Heart right ventricle (tissue), 16 donors: ENCODE data around the gene PDS5B. TPM values are rescaled to one million over a fixed set of nuclear protein-coding genes. Genes with fewer than 3 reads are reported as not detected.
A peak's percentile ranks its signal among the peaks of the same experiment; 100 is the strongest.

Source experiments
- ATAC-seq, 8 donors: fragments of 200-7000 bp; cut with Tn5 transposase; one replicate each; pipeline ENCODE4 v1.9.1; 2020; ENCODE audit warnings: mild to moderate bottlenecking in 8 of 8, moderate library complexity in 8 of 8, moderate number of reproducible peaks in 1 of 8
- DNase-seq, 2 donors: peaks; one replicate each; pipeline ENCODE4 v3.0.0-alpha.2; 2020
- H3K27ac ChIP-seq, 10 donors: fragments of 200-600 bp; sonication (generic) in 2 of 10; one replicate each; pipeline versions ENCODE4 v1.5.0 to v1.8.0; 2020 to 2022; ENCODE audit warnings: mild to moderate bottlenecking in 3 of 10
- H3K27me3 ChIP-seq, 7 donors: fragments of 200-600 bp; one replicate each; pipeline ENCODE4 v1.8.0; 2021 to 2022; ENCODE audit warnings: mild to moderate bottlenecking in 2 of 7
- H3K36me3 ChIP-seq, 9 donors: fragments of 200-600 bp; sonication (generic) in 1 of 9; one replicate each; pipeline versions ENCODE4 v1.5.0 to v1.8.0; 2020 to 2022; ENCODE audit warnings: mild to moderate bottlenecking in 2 of 9
- H3K4me1 ChIP-seq, 9 donors: fragments of 200-600 bp; sonication (generic) in 1 of 9; one replicate each; pipeline versions ENCODE4 v1.5.0 to v1.8.0; 2020 to 2022; ENCODE audit warnings: mild to moderate bottlenecking in 4 of 9
- H3K4me3 ChIP-seq, 10 donors: fragments of 200-600 bp; sonication (generic) in 2 of 10; one replicate each; pipeline versions ENCODE4 v1.5.0 to v1.8.0; 2020 to 2022; ENCODE audit warnings: mild to moderate bottlenecking in 7 of 10, moderate library complexity in 2 of 10
- H3K9me3 ChIP-seq, 11 donors: fragments of 200-600 bp in 10 of 11; sonication (generic) in 2 of 11; one replicate each; pipeline versions ENCODE4 v1.5.0 to v1.8.0; 2013 to 2022; ENCODE audit warnings: mild to moderate bottlenecking in 2 of 11, control low read depth in 1 of 11, moderate library complexity in 1 of 11
- WGBS, 2 donors: extraction: QIAGEN DNeasy Blood & Tissue Kit; methylation state at CpG; one replicate each; pipeline ENCODE4 v1.1.7; 2013; ENCODE audit warnings: inconsistent platforms in 1 of 2; 5-methylcytosine and 5-hydroxymethylcytosine counted together
- intact Hi-C, 10 donors: fragments of 100-400 bp; cut with DNase I; formaldehyde crosslinking; loops; one replicate each; pipeline versions ENCODE4 v1.11.1 to v1.14.2; 2022
- long read RNA-seq, 3 donors: library from polyadenylated mRNA; unstranded; transcript quantifications; one replicate each; pipeline ENCODE4 v2.0.0, GENCODE V29; 2020 to 2021
- polyA plus RNA-seq, 2 donors: library from polyadenylated mRNA; stranded (reverse); fragments of 200-250 nt; gene quantifications; one replicate each; pipeline ENCODE4 v1.2.3, GENCODE V29; 2013
- total RNA-seq, 10 donors: library from RNA; stranded (reverse); fragmentation: NEBNext Ultra II Directional in 3 of 10; extraction: Animal tissue kit (Norgen Biotek cat#: 25700) in 3 of 10; gene quantifications; one replicate each; pipeline versions ENCODE4 v1.2.1 to v1.2.4, GENCODE V29; 2021 to 2023
- TF ChIP-seq, protein P1 (sequence below), 9 donors: fragments of 200-600 bp; sonication (generic) in 2 of 9; IDR thresholded peaks; one replicate each; pipeline versions ENCODE4 v1.5.0 to v1.8.0; 2021 to 2022; ENCODE audit warnings: antibody characterized with exemption in 9 of 9, mild to moderate bottlenecking in 5 of 9, moderate library complexity in 1 of 9
- donor health status: Arrhythmogenic right ventricular cardiomyopathy.
- donor health status: ischemic (EF 13 %, LVEDD 7.1; RV severe dilation, severe dysfunction).
- donor health status: healthy with polysubstance abuse.
- donor health status: DM: no; HTN: yes; CAD: no.
- donor health status: DM: no; HTN: no; CAD: no.
- donor health status: ischemic (EF 25% LVEDD 6.9; RV normal size, moderate dysfunction).
- donor health status: ischemic (EF 25% LVEDD 5.7; RV mildly dilated, moderate dysfunction).
- donor health status: healthy.
- donor health status: DM: yes; HTN: yes; CAD: no.
- donor health status: Ischemic cardiomyopathy.
- donor health status: ischemic (EF 35%, LVEDD 5.7; RV mildly dilated, moderate dysfunction).
- donor health status: nonischemic (EF 11% LVEDD 7.7; RV severe dilation, severe dysfunction).
- donor health status: DM: yes; HTN: yes; CAD: no.
- donor health status: PGD.
- donor health status: ischemic (EF 29% LVEDD 5.4; RV normal size, mild dysfunction).
- donor health status: nonischemic (EF 23%, LVEDD 6.1; RV moderate dilation, normal function).

The PDS5B gene, protein sequence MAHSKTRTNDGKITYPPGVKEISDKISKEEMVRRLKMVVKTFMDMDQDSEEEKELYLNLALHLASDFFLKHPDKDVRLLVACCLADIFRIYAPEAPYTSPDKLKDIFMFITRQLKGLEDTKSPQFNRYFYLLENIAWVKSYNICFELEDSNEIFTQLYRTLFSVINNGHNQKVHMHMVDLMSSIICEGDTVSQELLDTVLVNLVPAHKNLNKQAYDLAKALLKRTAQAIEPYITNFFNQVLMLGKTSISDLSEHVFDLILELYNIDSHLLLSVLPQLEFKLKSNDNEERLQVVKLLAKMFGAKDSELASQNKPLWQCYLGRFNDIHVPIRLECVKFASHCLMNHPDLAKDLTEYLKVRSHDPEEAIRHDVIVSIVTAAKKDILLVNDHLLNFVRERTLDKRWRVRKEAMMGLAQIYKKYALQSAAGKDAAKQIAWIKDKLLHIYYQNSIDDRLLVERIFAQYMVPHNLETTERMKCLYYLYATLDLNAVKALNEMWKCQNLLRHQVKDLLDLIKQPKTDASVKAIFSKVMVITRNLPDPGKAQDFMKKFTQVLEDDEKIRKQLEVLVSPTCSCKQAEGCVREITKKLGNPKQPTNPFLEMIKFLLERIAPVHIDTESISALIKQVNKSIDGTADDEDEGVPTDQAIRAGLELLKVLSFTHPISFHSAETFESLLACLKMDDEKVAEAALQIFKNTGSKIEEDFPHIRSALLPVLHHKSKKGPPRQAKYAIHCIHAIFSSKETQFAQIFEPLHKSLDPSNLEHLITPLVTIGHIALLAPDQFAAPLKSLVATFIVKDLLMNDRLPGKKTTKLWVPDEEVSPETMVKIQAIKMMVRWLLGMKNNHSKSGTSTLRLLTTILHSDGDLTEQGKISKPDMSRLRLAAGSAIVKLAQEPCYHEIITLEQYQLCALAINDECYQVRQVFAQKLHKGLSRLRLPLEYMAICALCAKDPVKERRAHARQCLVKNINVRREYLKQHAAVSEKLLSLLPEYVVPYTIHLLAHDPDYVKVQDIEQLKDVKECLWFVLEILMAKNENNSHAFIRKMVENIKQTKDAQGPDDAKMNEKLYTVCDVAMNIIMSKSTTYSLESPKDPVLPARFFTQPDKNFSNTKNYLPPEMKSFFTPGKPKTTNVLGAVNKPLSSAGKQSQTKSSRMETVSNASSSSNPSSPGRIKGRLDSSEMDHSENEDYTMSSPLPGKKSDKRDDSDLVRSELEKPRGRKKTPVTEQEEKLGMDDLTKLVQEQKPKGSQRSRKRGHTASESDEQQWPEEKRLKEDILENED (N-terminal part only)
- total RNA-seq (10 to 100 TPM; 16.3 to 29.6 (median 20.6) TPM), polyA plus RNA-seq (1 to 10 TPM; 5.6 TPM)
- long read RNA-seq, donor 1, partial matches to known transcripts = 6 of 12 reads
- long read RNA-seq, donor 1, other reads (novel, unspliced or antisense) = 6 of 12 reads
- long read RNA-seq, donor 2, partial matches to known transcripts = 2 of 4 reads
- long read RNA-seq, donor 2, other reads (novel, unspliced or antisense) = 2 of 4 reads
- long read RNA-seq, donor 3, partial matches to known transcripts = 12 of 24 reads
- long read RNA-seq, donor 3, other reads (novel, unspliced or antisense) = 12 of 24 reads

DNA sequence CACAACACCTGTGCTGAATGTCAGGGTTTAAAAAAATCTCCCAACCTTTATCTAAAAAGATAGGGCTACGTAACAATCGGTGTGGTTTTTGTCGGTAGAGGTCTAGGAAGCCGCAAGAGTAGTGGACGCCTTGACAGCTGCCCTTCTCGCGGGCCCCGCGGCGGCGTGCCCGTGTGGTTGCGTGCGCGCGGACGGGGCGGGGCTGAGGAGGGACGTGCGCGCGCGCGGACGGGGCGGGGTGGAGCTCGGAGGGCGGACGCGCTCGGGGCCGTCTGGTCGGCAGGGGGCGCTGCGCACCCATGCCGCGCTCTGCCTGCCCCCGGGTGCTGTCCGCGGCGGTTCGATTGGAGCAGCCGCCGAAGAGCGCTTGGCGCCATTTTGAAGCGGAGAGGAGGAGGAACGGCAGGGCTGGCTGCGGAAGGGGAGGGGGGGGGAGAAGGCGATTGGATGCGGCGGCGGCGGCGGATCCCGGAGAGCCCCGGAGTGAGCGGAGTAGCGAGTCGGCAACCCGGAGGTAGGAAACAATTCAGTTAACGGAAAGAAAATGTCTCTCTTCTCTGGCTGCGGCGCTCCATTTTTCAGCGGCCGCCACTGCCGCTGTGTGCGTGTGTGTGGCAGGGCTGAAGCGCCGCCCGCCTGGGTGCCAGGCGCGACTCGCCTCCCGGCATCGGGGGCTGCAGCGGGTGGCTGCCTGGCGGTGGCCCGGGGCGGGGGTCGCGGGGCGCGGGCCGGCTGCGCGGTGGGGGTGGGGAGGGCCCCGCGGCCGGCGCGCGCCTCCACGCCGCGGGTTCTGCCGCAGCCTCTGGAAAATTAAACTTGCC, at the start of gene PDS5B:
TSS of gene PDS5B (plus strand) at position 373 of the 821 bp plus-strand sequence. CDS start 62,321 bp downstream, outside the sequence.
- Histone ChIP-seq H3K36me3 (no peaks in the 10 kb centered on the region), H3K27me3 (no peaks in the 10 kb centered on the region), H3K4me1 (peaks cover 0 to 42% (median 28%) of the 10 kb centered on the region in 9 donors), H3K27ac (peak within 1 kb of the TSS; percentile 90 to 96 (median 93)), H3K9me3 (no peaks in the 10 kb centered on the region), H3K4me3 (peak within 1 kb of the TSS; percentile 55 to 90 (median 82))
- TF ChIP-seq, protein P1, sequence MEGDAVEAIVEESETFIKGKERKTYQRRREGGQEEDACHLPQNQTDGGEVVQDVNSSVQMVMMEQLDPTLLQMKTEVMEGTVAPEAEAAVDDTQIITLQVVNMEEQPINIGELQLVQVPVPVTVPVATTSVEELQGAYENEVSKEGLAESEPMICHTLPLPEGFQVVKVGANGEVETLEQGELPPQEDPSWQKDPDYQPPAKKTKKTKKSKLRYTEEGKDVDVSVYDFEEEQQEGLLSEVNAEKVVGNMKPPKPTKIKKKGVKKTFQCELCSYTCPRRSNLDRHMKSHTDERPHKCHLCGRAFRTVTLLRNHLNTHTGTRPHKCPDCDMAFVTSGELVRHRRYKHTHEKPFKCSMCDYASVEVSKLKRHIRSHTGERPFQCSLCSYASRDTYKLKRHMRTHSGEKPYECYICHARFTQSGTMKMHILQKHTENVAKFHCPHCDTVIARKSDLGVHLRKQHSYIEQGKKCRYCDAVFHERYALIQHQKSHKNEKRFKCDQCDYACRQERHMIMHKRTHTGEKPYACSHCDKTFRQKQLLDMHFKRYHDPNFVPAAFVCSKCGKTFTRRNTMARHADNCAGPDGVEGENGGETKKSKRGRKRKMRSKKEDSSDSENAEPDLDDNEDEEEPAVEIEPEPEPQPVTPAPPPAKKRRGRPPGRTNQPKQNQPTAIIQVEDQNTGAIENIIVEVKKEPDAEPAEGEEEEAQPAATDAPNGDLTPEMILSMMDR (IDR thresholded peaks at IDR 0.05) = peak; percentile 79 to 99 (median 94)
- ATAC-seq = peak; percentile 97 to 99 (median 98)
- WGBS, 2 donors = 0 to 1% methylated on average over 52 to 90 of the region's 97 CpGs
- DNase-seq = peak; percentile 96
- intact Hi-C loops = loop anchor here (1.0 to 10.0 kb wide), 16 partner anchors 51 to 1139 kb away; partner anchors contain the start of genes KL (in 3 of the 10) and STARD13 (in 1 of the 10)

- Histone ChIP-seq H3K9me3 (no peaks in the 10 kb centered on the region), H3K4me1 (peaks cover 4 to 56% (median 51%) of the 10 kb centered on the region in 9 donors), H3K4me3 (peak overlapping the region; percentile 59 to 93 (median 74)), H3K27me3 (no peaks in the 10 kb centered on the region), H3K27ac (peak overlapping the region; percentile 65 to 98 (median 92)), H3K36me3 (peaks cover 0 to 37% (median 13%) of the 10 kb centered on the region in 9 donors)
- intact Hi-C loops = loop anchor here in 5 of 10 donors (2.0 to 10.0 kb wide), 4 partner anchors 63 to 113 kb away; partner anchors contain the start of gene N4BP2L1 (in 4 of the 5)
- 27 to 28% methylated on average over 22 of the region's 22 CpGs for WGBS, 2 donors
- DNase-seq = peak; percentile 32 to 37
- TF ChIP-seq, protein P1 (IDR thresholded peaks at IDR 0.05) = no peak
- ATAC-seq = peak in 6 of 8 donors; percentile 4 to 55 (median 32)
These were observed 48.6 kb upstream of the PDS5B start for GRCh38 chr13:32537580-32538142.

DNA sequence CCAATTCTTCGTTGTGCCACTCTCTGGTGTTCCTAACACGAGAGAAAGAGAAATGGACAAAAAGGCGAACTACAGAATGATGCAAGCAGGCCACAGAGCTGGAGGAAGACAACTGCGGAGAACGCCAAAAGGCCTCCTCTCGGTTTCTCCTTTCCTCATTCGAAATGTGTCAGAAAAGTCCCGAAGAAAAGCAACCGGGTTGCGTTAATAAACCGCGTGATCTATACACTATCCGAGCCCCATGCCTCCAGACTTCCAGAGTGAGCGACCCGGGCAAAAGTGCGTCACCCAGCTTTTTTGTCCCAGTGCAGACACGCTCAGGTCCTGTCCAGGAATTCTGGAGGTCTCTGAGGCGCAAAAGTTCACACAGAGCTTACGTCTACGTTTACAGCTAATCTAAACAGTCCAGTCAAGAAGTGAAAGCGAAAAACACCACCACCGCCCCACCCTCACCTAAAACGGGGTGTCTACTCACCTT, 48.1 kb upstream of the PDS5B start:
- intact Hi-C loops = loop anchor here in 5 of 10 donors (2.0 to 10.0 kb wide), 4 partner anchors 63 to 113 kb away; partner anchors contain the start of gene N4BP2L1 (in 4 of the 5)

More for the DNA sequence above, 48.1 kb upstream of the PDS5B start:
- Histone ChIP-seq H3K9me3 (no peaks in the 10 kb centered on the region), H3K36me3 (peaks cover 0 to 33% (median 13%) of the 10 kb centered on the region in 9 donors), H3K27ac (peak overlapping the region; percentile 65 to 98 (median 92)), H3K4me3 (peak overlapping the region; percentile 59 to 93 (median 74)), H3K4me1 (peaks cover 4 to 52% (median 46%) of the 10 kb centered on the region in 9 donors), H3K27me3 (no peaks in the 10 kb centered on the region)
- TF ChIP-seq, protein P1 (IDR thresholded peaks at IDR 0.05) = no peak
- ATAC-seq (peak; percentile 36 to 78 (median 65)), DNase-seq (peak; percentile 22 to 44)
- 0% methylated on average over 23 of the region's 23 CpGs for WGBS, 2 donors
